Duodenal mucosa (tissue), 2 donors: ENCODE measurements around the gene GPBP1.
"Not testable (repeated sequence)": the region's sequence is repeated elsewhere in the genome, so short reads cannot be mapped to it uniquely, and the experiment has no call there.

Source experiments
- H3K27ac ChIP-seq: one replicate; pipeline ENCODE4 v1.7.0; 2013; ENCODE audit warnings: low read depth, low read length
- H3K27me3 ChIP-seq, 2 donors: one replicate each; pipeline ENCODE4 v1.7.0; 2013; ENCODE audit warnings: low read length in 2 of 2, control low read depth in 1 of 2; ENCODE audit not compliant: insufficient read depth in 2 of 2, control insufficient read depth in 1 of 2
- H3K36me3 ChIP-seq, 2 donors: one replicate each; pipeline ENCODE4 v1.7.0; 2013; ENCODE audit warnings: low read length in 2 of 2, control low read depth in 1 of 2; ENCODE audit not compliant: insufficient read depth in 2 of 2, control insufficient read depth in 1 of 2
- H3K4me1 ChIP-seq, 2 donors: one replicate each; pipeline ENCODE4 v1.7.0; 2013; ENCODE audit warnings: low read length in 2 of 2, control low read depth in 1 of 2; ENCODE audit not compliant: insufficient read depth in 2 of 2, control insufficient read depth in 1 of 2
- H3K4me3 ChIP-seq, 2 donors: one replicate each; pipeline ENCODE4 v1.7.0; 2013; ENCODE audit warnings: low read length in 2 of 2, low read depth in 1 of 2
- H3K9ac ChIP-seq, 2 donors: one replicate each; pipeline ENCODE4 v1.7.0; 2013; ENCODE audit warnings: low read length in 2 of 2, low read depth in 1 of 2
- H3K9me3 ChIP-seq, 2 donors: one replicate each; pipeline ENCODE4 v1.7.0; 2013; ENCODE audit warnings: low read length in 2 of 2, control low read depth in 1 of 2; ENCODE audit not compliant: control insufficient read depth in 1 of 2

The GPBP1 gene

DNA sequence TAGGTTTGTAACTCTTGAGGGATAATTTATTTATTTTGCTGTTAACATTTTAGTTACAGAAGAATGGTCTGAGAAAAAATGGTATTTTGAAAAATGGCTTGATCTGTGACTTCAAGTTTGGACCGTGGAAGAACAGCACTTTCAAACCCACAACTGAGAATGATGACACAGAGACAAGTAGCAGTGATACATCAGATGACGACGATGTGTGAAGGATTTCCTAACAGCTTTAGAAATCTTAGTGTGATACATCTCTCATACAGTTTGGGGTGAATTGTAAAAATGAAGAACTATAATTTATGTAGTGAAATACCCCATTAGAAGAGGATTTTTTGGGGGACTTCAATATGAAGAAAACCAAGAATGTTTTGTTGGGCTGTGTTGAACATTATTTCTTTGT, 88.7 kb downstream of the GPBP1 start:
- H3K9me3 ChIP-seq = no peaks in the 10 kb centered on the region
- no peak overlapping the region for H3K9ac ChIP-seq
- H3K4me1 ChIP-seq = no peaks in the 10 kb centered on the region
- H3K27me3 ChIP-seq = no peaks in the 10 kb centered on the region
- H3K36me3 ChIP-seq = peaks cover 23 to 49% of the 10 kb centered on the region in 2 donors
- H3K27ac ChIP-seq = no peak overlapping the region
- H3K4me3 ChIP-seq = no peak overlapping the region

DNA sequence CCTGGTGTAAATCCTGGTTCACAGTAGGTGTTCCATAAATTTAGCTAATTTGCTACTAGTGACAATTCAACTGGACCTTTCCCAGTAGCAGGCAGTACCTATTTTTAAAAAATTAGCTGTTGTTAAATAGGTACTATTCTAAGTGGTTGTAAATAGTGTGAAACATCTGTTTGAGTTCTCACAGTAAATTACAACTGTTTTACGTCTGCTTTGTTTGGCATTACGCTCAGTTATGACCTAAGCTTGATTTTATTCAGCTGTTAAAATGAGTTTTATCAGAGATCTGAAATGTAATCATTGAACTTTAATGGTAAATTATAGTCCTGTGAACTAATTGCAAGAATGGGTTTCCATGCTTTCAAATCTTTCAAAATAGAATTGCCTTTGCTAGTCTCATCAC, 93.9 kb downstream of the GPBP1 start:
- Histone ChIP-seq H3K27ac (no peak overlapping the region), H3K4me3 (no peak overlapping the region), H3K27me3 (no peaks in the 10 kb centered on the region)

DNA sequence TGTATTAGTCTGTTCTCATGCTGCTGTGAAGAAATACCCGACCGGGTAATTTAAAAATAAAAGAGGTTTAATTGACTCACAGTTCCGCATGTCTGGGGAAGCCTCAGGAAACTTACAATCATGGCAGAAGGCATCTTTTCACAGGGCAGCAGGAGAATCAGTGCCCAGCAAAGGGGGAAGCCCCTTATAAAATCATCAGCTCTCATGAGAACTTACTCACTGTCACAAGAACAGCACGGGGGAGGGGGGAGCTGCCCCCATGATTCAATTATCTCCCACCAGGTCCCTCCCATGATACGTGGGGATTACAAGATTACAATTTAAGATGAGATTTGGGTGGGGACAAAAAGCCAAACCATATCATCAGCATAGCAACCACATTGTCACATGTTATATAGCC, 102.5 kb downstream of the GPBP1 start:
- no peak overlapping the region for H3K27ac ChIP-seq
- no peak overlapping the region for H3K4me3 ChIP-seq
- no peaks in the 10 kb centered on the region for H3K4me1 ChIP-seq
- no peak overlapping the region for H3K9ac ChIP-seq
- H3K27me3 ChIP-seq = no peaks in the 10 kb centered on the region
- H3K36me3 ChIP-seq = no peaks in the 10 kb centered on the region
- H3K9me3 ChIP-seq = no peaks in the 10 kb centered on the region

More for the DNA sequence above, 93.9 kb downstream of the GPBP1 start:
- H3K36me3 ChIP-seq = peaks cover 4 to 15% of the 10 kb centered on the region in 2 donors
- H3K9me3 ChIP-seq = no peaks in the 10 kb centered on the region
- H3K4me1 ChIP-seq = peaks cover 0 to 9% of the 10 kb centered on the region in 2 donors
- no peak overlapping the region for H3K9ac ChIP-seq

DNA sequence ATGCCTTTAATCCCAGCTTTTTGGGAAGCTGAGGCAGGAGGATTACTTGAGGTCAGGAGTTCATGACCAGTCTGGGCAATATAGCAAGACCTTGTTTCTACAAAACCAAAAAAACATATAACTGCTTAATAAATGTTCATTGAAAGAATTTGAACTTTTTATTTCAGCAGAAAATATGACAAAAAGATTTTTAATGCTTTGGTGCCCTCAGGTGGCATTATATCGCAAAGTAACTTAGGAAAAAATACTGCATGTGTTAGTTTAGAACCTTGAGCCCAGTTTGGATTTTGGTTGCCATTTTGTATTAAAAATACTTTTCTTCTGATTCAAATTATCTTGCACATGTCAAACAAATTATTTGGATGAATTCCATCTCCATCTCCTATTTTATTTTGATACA, 103.2 kb downstream of the GPBP1 start:
- no peak overlapping the region for H3K9ac ChIP-seq
- no peaks in the 10 kb centered on the region for H3K4me1 ChIP-seq
- H3K27me3 ChIP-seq = no peaks in the 10 kb centered on the region
- H3K9me3 ChIP-seq = no peaks in the 10 kb centered on the region
- no peak overlapping the region for H3K27ac ChIP-seq
- no peaks in the 10 kb centered on the region for H3K36me3 ChIP-seq
- no peak overlapping the region for H3K4me3 ChIP-seq

DNA sequence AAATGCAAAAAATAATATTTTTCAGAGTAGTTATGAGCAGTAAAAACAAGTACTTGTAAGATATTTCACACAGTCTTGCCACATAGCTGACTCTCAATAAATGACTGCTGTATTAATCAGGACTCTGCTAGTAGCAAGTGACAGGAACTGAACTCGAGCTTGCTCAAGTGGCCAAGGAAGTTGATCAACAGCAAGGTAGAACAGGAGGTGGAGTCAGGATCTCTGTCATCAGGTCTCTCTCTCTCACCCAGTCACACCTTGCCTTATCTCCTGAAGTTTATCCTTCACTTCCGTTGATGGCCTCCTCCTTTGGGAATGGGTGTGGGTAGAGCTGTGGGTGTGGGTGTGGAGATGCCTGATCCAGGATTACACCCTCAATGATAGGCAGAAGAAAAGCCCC, 107.0 kb downstream of the GPBP1 start:
- no peaks in the 10 kb centered on the region for H3K27me3 ChIP-seq
- H3K4me1 ChIP-seq = no peaks in the 10 kb centered on the region
- no peak overlapping the region for H3K9ac ChIP-seq
- no peaks in the 10 kb centered on the region for H3K9me3 ChIP-seq
- no peaks in the 10 kb centered on the region for H3K36me3 ChIP-seq
- no peak overlapping the region for H3K4me3 ChIP-seq
- no peak overlapping the region for H3K27ac ChIP-seq

DNA sequence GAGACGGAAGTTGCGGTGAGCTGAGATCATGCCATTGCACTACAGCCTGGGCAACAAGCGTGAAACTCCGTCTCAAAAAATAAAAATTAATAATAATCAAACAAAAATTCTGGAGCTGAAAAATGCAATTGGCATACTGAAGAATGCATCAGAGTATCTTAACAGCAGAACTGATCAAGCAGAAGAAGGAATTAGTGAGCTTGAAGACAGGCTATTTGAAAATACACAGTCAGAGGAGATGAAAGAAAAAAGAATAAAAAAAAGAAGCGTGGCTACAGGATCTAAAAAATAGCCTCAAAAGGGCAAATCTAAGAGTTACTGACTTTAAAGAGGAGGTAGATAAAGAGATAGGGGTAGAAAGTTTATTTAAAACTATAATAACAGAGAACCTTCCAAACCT, 111.2 kb downstream of the GPBP1 start:
- H3K4me1 ChIP-seq, H3K4me3 ChIP-seq, H3K9me3 ChIP-seq, H3K27me3 ChIP-seq, H3K9ac ChIP-seq, H3K27ac ChIP-seq, H3K36me3 ChIP-seq: not testable (repeated sequence)

DNA sequence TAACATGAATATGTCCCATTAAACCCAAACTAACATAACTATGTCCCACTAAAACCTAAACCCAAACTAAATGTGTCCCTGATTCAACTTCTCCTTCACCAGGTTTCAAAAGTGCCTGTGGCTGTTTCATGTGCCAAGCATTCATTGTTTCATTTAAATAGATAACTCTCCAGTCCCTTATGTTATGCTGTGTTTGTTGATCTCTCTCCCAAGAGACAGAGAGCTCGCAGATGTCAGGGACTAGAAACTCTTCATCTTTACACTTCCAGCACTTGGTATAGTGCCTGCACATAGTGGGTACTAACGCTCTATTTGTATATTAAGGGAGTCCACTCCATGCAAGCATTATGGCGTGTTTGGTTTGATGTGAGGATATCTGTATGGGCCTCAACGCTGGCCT, 118.0 kb downstream of the GPBP1 start:
- Histone ChIP-seq H3K4me1 (no peaks in the 10 kb centered on the region), H3K9me3 (no peaks in the 10 kb centered on the region), H3K36me3 (no peaks in the 10 kb centered on the region), H3K27ac (no peak overlapping the region), H3K9ac (no peak overlapping the region), H3K27me3 (no peaks in the 10 kb centered on the region), H3K4me3 (no peak overlapping the region)

DNA sequence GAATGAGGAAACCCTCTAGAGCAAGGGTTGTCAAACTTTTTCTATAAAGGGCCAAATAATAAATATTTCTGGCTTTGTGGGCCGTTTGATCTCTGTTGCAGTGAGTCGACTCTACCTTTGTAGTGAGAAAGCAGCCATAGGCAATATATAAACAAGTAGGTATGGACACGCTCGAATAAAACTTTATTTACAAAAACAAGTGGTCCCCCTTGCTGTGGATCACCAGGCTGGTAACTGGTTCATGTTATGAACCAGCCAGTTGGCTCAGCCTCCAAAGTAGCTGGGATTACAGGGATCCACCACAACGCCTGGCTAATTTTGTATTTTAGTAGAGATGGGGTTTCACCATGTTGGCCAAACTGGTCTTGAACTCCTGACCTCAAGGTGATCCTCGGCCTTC, 118.5 kb downstream of the GPBP1 start:
- Histone ChIP-seq H3K4me3 (no peak overlapping the region), H3K27ac (no peak overlapping the region), H3K36me3 (no peaks in the 10 kb centered on the region), H3K4me1 (no peaks in the 10 kb centered on the region), H3K27me3 (no peaks in the 10 kb centered on the region), H3K9me3 (no peaks in the 10 kb centered on the region), H3K9ac (no peak overlapping the region)

DNA sequence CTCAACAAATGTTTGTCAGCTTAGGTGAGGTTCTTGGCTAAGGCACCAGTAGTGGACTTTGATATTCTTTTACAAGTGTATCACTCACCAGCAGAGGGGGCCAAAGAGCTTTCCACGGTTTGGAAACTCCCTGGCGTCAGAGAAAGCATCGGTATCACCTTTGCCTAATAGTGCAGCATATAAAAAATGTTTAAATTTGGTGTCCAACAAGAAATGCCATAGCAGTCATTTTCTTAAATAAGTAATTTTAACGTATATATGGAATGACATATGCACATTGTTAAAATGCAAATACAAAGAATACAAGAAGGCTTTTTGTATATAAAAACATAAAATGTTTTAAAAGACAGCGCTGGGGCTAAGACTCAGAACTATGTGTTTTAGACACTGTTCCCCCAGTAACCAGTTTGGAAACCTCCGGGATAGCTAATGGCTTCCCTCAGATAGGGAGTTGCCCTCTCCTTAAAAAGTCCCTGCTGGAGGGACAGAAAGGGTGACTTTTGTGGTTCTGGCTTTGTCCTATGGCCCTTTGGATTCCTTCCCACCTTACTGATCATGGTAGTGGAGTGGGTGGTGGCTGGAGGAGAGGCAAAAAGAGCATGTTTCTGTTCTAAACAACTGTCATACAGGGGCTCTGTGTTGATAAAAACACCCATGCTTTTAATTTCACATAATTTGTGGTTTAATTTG, 124.6 kb downstream of the GPBP1 start:
- H3K27ac ChIP-seq = no peak overlapping the region
- peak overlapping the region; percentile 8 to 9 for H3K4me3 ChIP-seq
- no peaks in the 10 kb centered on the region for H3K9me3 ChIP-seq
- peaks cover 8 to 11% of the 10 kb centered on the region in 2 donors for H3K4me1 ChIP-seq
- H3K36me3 ChIP-seq = no peaks in the 10 kb centered on the region
- H3K27me3 ChIP-seq = no peaks in the 10 kb centered on the region
- H3K9ac ChIP-seq = peak overlapping the region in 1 of 2 donors; percentile 12

DNA sequence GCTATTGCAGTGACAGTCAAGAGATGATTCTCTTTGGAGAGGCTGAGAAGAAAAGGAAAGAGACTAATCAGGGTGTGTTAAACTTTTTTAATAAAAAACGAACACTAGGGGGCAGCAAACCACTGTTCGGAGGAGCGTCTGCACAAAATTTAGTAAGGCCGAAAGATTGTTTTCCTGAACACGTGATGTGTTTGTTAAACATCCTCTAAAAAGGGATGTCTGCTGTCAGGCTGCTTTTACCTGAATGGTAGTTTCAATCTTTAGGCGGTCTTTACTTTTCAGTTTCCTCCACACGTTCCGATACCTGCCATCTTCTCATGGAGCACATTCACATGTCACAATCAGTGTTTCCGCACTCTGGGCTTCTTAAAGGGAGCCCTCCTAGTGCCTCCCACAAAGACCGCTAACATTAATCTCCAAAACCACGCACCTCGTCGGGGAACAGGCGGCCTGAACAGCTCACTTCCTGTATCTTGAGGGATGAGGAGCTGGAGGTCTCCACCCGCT, 125.2 kb downstream of the GPBP1 start:
- no peaks in the 10 kb centered on the region for H3K36me3 ChIP-seq
- no peaks in the 10 kb centered on the region for H3K27me3 ChIP-seq
- peaks cover 8 to 11% of the 10 kb centered on the region in 2 donors for H3K4me1 ChIP-seq
- H3K27ac ChIP-seq = no peak overlapping the region
- H3K9me3 ChIP-seq = no peaks in the 10 kb centered on the region
- H3K4me3 ChIP-seq = peak overlapping the region; percentile 8 to 9
- peak overlapping the region in 1 of 2 donors; percentile 12 for H3K9ac ChIP-seq
